Chondrocyte (in vitro differentiated cells): ENCODE data around the gene PCDHB15. TPM values are rescaled to one million over a fixed set of nuclear protein-coding genes. Genes with fewer than 3 reads are reported as not detected.

Source experiments
- DNase-seq: peaks from one replicate; pipeline ENCODE4 v3.0.0; 2021; ENCODE audit warnings: mixed read lengths, low spot score
- H3K27ac Mint-ChIP-seq: one replicate; pipeline ENCODE4 v1.8.0; 2021; ENCODE audit warnings: mild to moderate bottlenecking, moderate library complexity, mixed read lengths; ENCODE audit not compliant: unreplicated experiment
- H3K27me3 Mint-ChIP-seq: 2 replicates; pipeline ENCODE4 v1.8.0; 2021; ENCODE audit warnings: low read depth, mixed read lengths
- H3K36me3 Mint-ChIP-seq: 2 replicates; pipeline ENCODE4 v1.8.0; 2021; ENCODE audit warnings: low read depth, mixed read lengths
- H3K4me1 Mint-ChIP-seq: 2 replicates; pipeline ENCODE4 v1.8.0; 2021; ENCODE audit warnings: low read depth, mild to moderate bottlenecking, mixed read lengths
- H3K4me3 Mint-ChIP-seq: one replicate; pipeline ENCODE4 v1.8.0; 2021; ENCODE audit warnings: mild to moderate bottlenecking, moderate library complexity, mixed read lengths; ENCODE audit not compliant: unreplicated experiment
- H3K9me3 Mint-ChIP-seq: 2 replicates; pipeline ENCODE4 v1.8.0; 2021; ENCODE audit warnings: low read depth, mixed read lengths
- total RNA-seq: library from RNA; stranded (reverse); gene quantifications from 3 replicates; pipeline ENCODE4 v1.2.1, GENCODE V29; 2021
- TF ChIP-seq, protein P1 (sequence below): fragments of 200-600 bp; sonication (generic); IDR thresholded peaks from 2 replicates; pipeline ENCODE4 v1.5.0; 2021; ENCODE audit warnings: antibody characterized with exemption, mild to moderate bottlenecking, moderate library complexity

The PCDHB15 gene
- total RNA-seq, 1 donor from 2014 or later: 1.9 TPM

DNA sequence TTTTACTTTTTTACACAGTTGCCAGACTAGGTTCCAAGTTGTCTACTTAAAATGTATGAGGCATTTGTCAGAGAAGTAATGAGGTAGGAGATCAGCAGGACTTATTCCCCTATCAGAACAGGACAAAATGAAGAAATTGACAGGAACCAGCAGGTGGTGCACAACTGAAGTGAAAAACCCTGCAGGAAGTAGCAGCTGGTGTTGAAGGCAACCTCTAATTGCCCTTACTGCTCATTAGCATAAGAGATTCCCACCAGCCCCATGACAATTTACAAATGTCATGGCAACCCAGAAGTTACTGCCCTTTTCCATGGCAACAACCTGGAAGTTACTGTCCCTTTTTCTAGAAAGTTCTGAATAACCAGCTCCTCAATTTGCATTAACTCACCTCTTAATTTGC lies 5.4 kb downstream of the PCDHB15 start:
- H3K36me3 Mint-ChIP-seq: peaks cover 47% of the 10 kb centered on the region
- TF ChIP-seq, protein P1, sequence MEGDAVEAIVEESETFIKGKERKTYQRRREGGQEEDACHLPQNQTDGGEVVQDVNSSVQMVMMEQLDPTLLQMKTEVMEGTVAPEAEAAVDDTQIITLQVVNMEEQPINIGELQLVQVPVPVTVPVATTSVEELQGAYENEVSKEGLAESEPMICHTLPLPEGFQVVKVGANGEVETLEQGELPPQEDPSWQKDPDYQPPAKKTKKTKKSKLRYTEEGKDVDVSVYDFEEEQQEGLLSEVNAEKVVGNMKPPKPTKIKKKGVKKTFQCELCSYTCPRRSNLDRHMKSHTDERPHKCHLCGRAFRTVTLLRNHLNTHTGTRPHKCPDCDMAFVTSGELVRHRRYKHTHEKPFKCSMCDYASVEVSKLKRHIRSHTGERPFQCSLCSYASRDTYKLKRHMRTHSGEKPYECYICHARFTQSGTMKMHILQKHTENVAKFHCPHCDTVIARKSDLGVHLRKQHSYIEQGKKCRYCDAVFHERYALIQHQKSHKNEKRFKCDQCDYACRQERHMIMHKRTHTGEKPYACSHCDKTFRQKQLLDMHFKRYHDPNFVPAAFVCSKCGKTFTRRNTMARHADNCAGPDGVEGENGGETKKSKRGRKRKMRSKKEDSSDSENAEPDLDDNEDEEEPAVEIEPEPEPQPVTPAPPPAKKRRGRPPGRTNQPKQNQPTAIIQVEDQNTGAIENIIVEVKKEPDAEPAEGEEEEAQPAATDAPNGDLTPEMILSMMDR: no peak
- no peaks in the 10 kb centered on the region for H3K4me1 Mint-ChIP-seq
- no peak for DNase-seq
- no peak overlapping the region for H3K27ac Mint-ChIP-seq
- no peaks in the 10 kb centered on the region for H3K27me3 Mint-ChIP-seq
- H3K9me3 Mint-ChIP-seq: peaks cover 85% of the 10 kb centered on the region
- no peak overlapping the region for H3K4me3 Mint-ChIP-seq

DNA sequence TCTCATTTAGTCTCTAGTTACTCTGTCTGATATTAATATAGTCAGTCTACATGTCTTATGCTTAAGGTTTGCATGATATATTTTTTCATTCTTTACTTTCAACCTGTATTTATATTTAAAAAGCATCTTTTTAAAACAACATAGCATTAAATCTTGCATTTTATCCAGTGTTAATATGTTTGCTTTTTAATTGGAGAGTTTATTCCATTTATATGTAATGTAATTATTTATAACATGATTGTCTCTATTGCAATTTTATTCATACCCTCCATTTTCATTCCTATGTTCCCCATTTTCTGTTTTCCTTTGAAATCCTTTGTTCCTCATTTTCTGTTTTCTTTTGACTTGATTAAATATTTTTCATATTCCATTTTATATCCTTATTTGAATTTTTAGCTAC lies 13.3 kb downstream of the PCDHB15 start:
- no peaks in the 10 kb centered on the region for H3K27me3 Mint-ChIP-seq
- no peak overlapping the region for H3K27ac Mint-ChIP-seq
- TF ChIP-seq, protein P1: no peak
- peaks cover 82% of the 10 kb centered on the region for H3K9me3 Mint-ChIP-seq
- no peak for DNase-seq
- H3K4me3 Mint-ChIP-seq: no peak overlapping the region
- H3K36me3 Mint-ChIP-seq: peaks cover 70% of the 10 kb centered on the region
- no peaks in the 10 kb centered on the region for H3K4me1 Mint-ChIP-seq

DNA sequence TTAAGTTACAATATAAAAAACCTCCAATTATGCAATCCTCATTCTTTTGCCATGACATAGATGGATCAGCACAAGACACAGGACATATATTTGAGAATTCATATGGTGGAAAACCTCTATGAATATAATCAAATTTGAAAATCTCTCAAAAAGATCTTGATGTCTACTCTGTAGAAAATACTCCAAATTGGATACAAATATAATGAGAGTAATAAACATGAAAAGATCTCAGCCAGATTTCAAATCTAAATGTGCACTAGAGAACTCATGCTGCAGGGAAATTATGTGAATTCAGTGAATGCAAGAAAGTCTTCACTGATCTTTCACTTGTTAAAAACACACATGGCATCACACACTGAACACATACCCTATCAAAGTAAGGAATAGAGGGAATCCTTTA lies 13.8 kb downstream of the PCDHB15 start:
- peaks cover 73% of the 10 kb centered on the region for H3K36me3 Mint-ChIP-seq
- no peak overlapping the region for H3K27ac Mint-ChIP-seq
- no peaks in the 10 kb centered on the region for H3K27me3 Mint-ChIP-seq
- H3K9me3 Mint-ChIP-seq: peaks cover 80% of the 10 kb centered on the region
- TF ChIP-seq, protein P1: no peak
- no peaks in the 10 kb centered on the region for H3K4me1 Mint-ChIP-seq
- no peak overlapping the region for H3K4me3 Mint-ChIP-seq
- no peak for DNase-seq

DNA sequence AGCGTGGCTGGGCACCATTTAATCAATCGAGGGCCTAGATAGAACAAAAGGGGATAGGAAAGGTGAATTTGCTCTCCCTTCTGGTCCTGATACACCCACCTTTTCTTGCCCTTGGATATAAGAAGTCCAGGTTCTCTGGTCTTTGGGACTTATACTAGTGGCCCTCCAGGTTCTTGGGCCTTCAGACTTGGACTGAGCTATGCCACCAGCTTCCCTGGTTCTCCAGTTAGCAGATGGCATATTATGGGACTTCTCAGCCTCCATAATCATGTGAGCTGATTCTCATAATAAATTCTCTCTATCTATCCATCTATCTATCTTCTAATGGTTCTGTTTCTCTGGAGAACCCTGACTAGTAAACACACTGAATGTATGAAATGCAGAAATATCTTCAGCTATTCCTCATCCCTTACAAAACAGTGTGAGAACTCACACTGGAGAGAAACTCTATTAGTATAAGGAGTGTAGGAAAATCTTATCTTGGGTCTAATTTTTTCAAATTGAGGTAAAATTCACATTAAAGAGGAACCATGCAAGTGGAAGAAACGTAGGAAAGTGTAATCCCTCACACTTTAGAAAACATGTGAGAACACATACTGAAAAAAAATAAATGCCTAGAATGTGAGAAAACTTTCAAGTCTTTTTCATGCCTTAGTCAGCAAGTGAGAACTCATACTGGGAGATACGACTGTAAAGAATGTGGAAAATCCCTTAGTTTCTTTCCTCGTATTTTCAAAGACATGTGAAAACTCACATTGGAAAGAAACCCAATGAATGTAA lies 15.5 kb downstream of the PCDHB15 start:
- H3K27ac Mint-ChIP-seq: no peak overlapping the region
- DNase-seq: no peak
- peaks cover 69% of the 10 kb centered on the region for H3K36me3 Mint-ChIP-seq
- peaks cover 76% of the 10 kb centered on the region for H3K9me3 Mint-ChIP-seq
- H3K27me3 Mint-ChIP-seq: no peaks in the 10 kb centered on the region
- TF ChIP-seq, protein P1: no peak
- no peaks in the 10 kb centered on the region for H3K4me1 Mint-ChIP-seq
- H3K4me3 Mint-ChIP-seq: no peak overlapping the region

DNA sequence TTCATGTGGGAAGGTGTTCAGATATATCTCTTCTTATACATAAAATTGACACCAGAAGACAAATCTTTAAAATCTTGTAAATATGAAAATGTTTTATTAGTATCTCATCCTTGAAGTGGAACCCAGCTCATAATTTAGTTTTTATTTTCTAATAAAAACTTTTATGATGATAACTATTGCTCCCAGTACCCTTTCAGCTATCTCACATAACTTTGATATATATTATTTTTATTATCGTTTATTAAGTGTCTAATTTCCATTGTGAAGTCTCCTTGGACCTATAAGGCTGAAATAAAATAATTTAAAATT lies 16.0 kb downstream of the PCDHB15 start:
- Mint-ChIP-seq H3K9me3 (peaks cover 76% of the 10 kb centered on the region), H3K4me1 (no peaks in the 10 kb centered on the region), H3K4me3 (no peak overlapping the region), H3K27ac (no peak overlapping the region), H3K27me3 (no peaks in the 10 kb centered on the region), H3K36me3 (peaks cover 69% of the 10 kb centered on the region)
- TF ChIP-seq, protein P1: no peak
- DNase-seq: no peak
